SK-N-SH (cell line): ENCODE measurements around the gene SSRP1. TPM values are rescaled to one million over a fixed set of nuclear protein-coding genes. Genes with fewer than 3 reads are reported as not detected.

ENCODE experiments used
- CTCF ChIA-PET: fragments of 300-600, 350-600 bp; formaldehyde crosslinking; extraction: SDS; loops from one replicate; lab custom pipeline; 2021; lab: Yijun Ruan, JAX
- POLR2A ChIA-PET: fragments of 350-600 bp; sonication (Branson Sonifier 250); formaldehyde crosslinking; extraction: SDS; loops from one replicate; lab custom pipeline; 2020; ENCODE audit warnings: antibody characterized with exemption, inconsistent platforms; lab: Yijun Ruan, JAX
- DNase-seq: peaks from one replicate; pipeline ENCODE4 v3.0.0; 2012
- H2AFZ ChIP-seq: fragments of 200-600 bp; sonication (generic); 2 replicates; pipeline ENCODE4 v1.8.1; 2016; ENCODE audit warnings: antibody characterized with exemption, mild to moderate bottlenecking, low read depth
- H3F3A ChIP-seq: fragments of 200-600 bp; sonication (generic); replicated peaks from 2 replicates; pipeline ENCODE3; 2016; ENCODE audit warnings: antibody characterized with exemption, mild to moderate bottlenecking; ENCODE audit not compliant: insufficient read depth
- H3K27ac ChIP-seq, 2 experiments: fragments of 200-500 bp in 1 of 2; fragments of 200-600 bp in 1 of 2; sonication (Bioruptor generic) in 1 of 2; sonication (generic), shearing (Covaris generic) in 1 of 2; 2 replicates each; pipeline versions ENCODE4 v1.5.1 to v1.6.1; 2014 to 2016; ENCODE audit warnings: low read depth in 2 of 2, inconsistent platforms in 1 of 2, low read length in 1 of 2, mild to moderate bottlenecking in 1 of 2, mixed read lengths in 1 of 2
- H3K27me3 ChIP-seq: fragments of 200-600 bp; sonication (generic), shearing (Covaris generic); 2 replicates; pipeline ENCODE4 v1.6.1; 2016; ENCODE audit warnings: mixed run types; ENCODE audit not compliant: insufficient read depth
- H3K36me3 ChIP-seq, 2 experiments: fragments of 200-500 bp in 1 of 2; fragments of 200-600 bp in 1 of 2; sonication (Bioruptor generic) in 1 of 2; sonication (generic) in 1 of 2; replicated peaks in 1 of 2; 2 replicates each; pipeline versions ENCODE3 to v1.5.1; 2014 to 2016; ENCODE audit warnings: low read length in 1 of 2, mild to moderate bottlenecking in 1 of 2; ENCODE audit not compliant: insufficient read depth in 2 of 2, control insufficient read depth in 1 of 2
- H3K4me1 ChIP-seq, 2 experiments: fragments of 200-500 bp in 1 of 2; fragments of 200-600 bp in 1 of 2; sonication (Bioruptor generic) in 1 of 2; sonication (generic), shearing (Covaris generic) in 1 of 2; 2 replicates each; pipeline versions ENCODE4 v1.5.1 to v1.6.1; 2014 to 2016; ENCODE audit warnings: low read depth in 1 of 2, low read length in 1 of 2, mixed run types in 1 of 2; ENCODE audit not compliant: insufficient read depth in 2 of 2, control insufficient read depth in 1 of 2
- H3K4me2 ChIP-seq: fragments of 200-600 bp; sonication (generic), shearing (Covaris generic); 2 replicates; pipeline ENCODE4 v1.6.1; 2017; ENCODE audit warnings: mixed run types
- H3K4me3 ChIP-seq, 2 experiments: fragments of 200-500 bp in 1 of 2; fragments of 200-600 bp in 1 of 2; sonication (Bioruptor generic) in 1 of 2; sonication (generic), shearing (Covaris generic) in 1 of 2; 2 replicates each; pipeline versions ENCODE4 v1.5.1 to v1.8.1; 2014 to 2016; ENCODE audit warnings: low read depth in 2 of 2, inconsistent platforms in 1 of 2, low read length in 1 of 2, mild to moderate bottlenecking in 1 of 2, mixed read lengths in 1 of 2, moderate library complexity in 1 of 2
- H3K79me2 ChIP-seq: fragments of 200-600 bp; sonication (generic); 2 replicates; pipeline ENCODE4 v1.8.1; 2017; ENCODE audit warnings: mild to moderate bottlenecking; ENCODE audit not compliant: insufficient read depth
- H3K9ac ChIP-seq: fragments of 200-600 bp; sonication (generic); 2 replicates; pipeline ENCODE4 v1.6.1; 2017; ENCODE audit warnings: mixed run types
- H3K9me2 ChIP-seq: fragments of 200-600 bp; sonication (generic); 2 replicates; pipeline ENCODE4 v1.6.1; 2017; ENCODE audit warnings: mixed run types
- H3K9me3 ChIP-seq: fragments of 200-600 bp; sonication (generic); 2 replicates; pipeline ENCODE4 v1.6.1; 2017; ENCODE audit warnings: mixed run types, mild to moderate bottlenecking, moderate library complexity
- H4K20me1 ChIP-seq: fragments of 200-600 bp; sonication (generic); 2 replicates; pipeline ENCODE4 v1.6.1; 2017; ENCODE audit warnings: mild to moderate bottlenecking, mixed run types; ENCODE audit not compliant: insufficient read depth
- ELF1 ChIP-seq: IDR thresholded peaks from 2 replicates; pipeline ENCODE4 v1.4.0; 2012
- EZH2phosphoT487 ChIP-seq: fragments of 200-600 bp; sonication (generic); IDR thresholded peaks from 2 replicates; pipeline ENCODE4 v1.6.1; 2017; ENCODE audit warnings: low read depth, mixed run types, mild to moderate bottlenecking, antibody characterized with exemption, moderate library complexity, borderline replicate concordance
- FOSL2 ChIP-seq: IDR thresholded peaks from 2 replicates; pipeline ENCODE4 v1.4.0; 2012; ENCODE audit warnings: low read depth, mild to moderate bottlenecking, moderate library complexity, borderline replicate concordance
- FOXJ3 ChIP-seq: sonication (generic); formaldehyde crosslinking; IDR thresholded peaks from 2 replicates; pipeline ENCODE4 v1.5.1; 2020; ENCODE audit warnings: mild to moderate bottlenecking, missing genetic modification reagents
- GABPA ChIP-seq: IDR thresholded peaks from 2 replicates; pipeline ENCODE4 v1.4.0; 2012; ENCODE audit warnings: low read depth, mild to moderate bottlenecking
- MAX ChIP-seq: IDR thresholded peaks from 2 replicates; pipeline ENCODE4 v1.4.0; 2012; ENCODE audit warnings: low read depth
- MEF2A ChIP-seq: IDR thresholded peaks from 2 replicates; pipeline ENCODE4 v1.4.0; 2012; ENCODE audit warnings: low read depth, borderline replicate concordance
- MXI1 ChIP-seq: IDR thresholded peaks from 2 replicates; pipeline ENCODE4 v1.6.1; 2012; ENCODE audit warnings: mild to moderate bottlenecking, low read depth, low read length, improper control_type of control experiment
- NFIC ChIP-seq: IDR thresholded peaks from 2 replicates; pipeline ENCODE4 v1.4.0; 2012; ENCODE audit warnings: borderline replicate concordance
- NRF1 ChIP-seq: IDR thresholded peaks from 2 replicates; pipeline ENCODE4 v1.6.1; 2012; ENCODE audit warnings: low read depth, mild to moderate bottlenecking, low read length
- POLR2AphosphoS5 ChIP-seq: IDR thresholded peaks from 2 replicates; pipeline ENCODE4 v1.6.1; 2012; ENCODE audit warnings: low read depth, low read length
- RFX5 ChIP-seq: IDR thresholded peaks from 2 replicates; pipeline ENCODE4 v1.6.1; 2012; ENCODE audit warnings: mild to moderate bottlenecking, improper control_type of control experiment, low read length
- RXRA ChIP-seq: IDR thresholded peaks from 2 replicates; pipeline ENCODE4 v1.4.0; 2012; ENCODE audit warnings: low read depth, mild to moderate bottlenecking, borderline replicate concordance
- SIN3A ChIP-seq: IDR thresholded peaks from 2 replicates; pipeline ENCODE4 v1.6.1; 2012; ENCODE audit warnings: low read depth, mild to moderate bottlenecking, low read length, moderate library complexity, borderline replicate concordance
- SMC3 ChIP-seq: IDR thresholded peaks from 2 replicates; pipeline ENCODE4 v1.6.1; 2012; ENCODE audit warnings: low read depth, low read length, improper control_type of control experiment
- TEAD4 ChIP-seq: IDR thresholded peaks from 2 replicates; pipeline ENCODE4 v1.4.0; 2012; ENCODE audit warnings: mild to moderate bottlenecking, borderline replicate concordance; ENCODE audit not compliant: insufficient read depth
- YY1 ChIP-seq: IDR thresholded peaks from 2 replicates; pipeline ENCODE4 v1.4.0; 2012; ENCODE audit warnings: low read depth, mild to moderate bottlenecking
- WGBS: methylation state at CpG from one replicate; pipeline ENCODE4 v1.1.6; 2017; ENCODE audit warnings: low lambda C conversion rate; 5-methylcytosine and 5-hydroxymethylcytosine counted together
- polyA plus RNA-seq, 3 experiments: library from polyadenylated mRNA; depleted of rRNA; stranded (reverse); fragments of >200 nt; gene quantifications; 2 replicates each; pipeline ENCODE4 v1.2.3, GENCODE V29; 2012
- TF ChIP-seq, protein P1 (sequence below): IDR thresholded peaks from 2 replicates; pipeline ENCODE4 v1.4.0; 2012; ENCODE audit warnings: low read depth, borderline replicate concordance
- TF ChIP-seq, protein P2 (sequence below): IDR thresholded peaks from 2 replicates; pipeline ENCODE4 v1.4.0; 2012; ENCODE audit warnings: low read depth, borderline replicate concordance
- TF ChIP-seq, protein P3 (sequence below): fragments of 200-600 bp; sonication (generic); IDR thresholded peaks from 2 replicates; pipeline ENCODE4 v1.6.1; 2017; ENCODE audit warnings: antibody characterized with exemption, mild to moderate bottlenecking, moderate library complexity

The SSRP1 gene
- polyA plus RNA-seq, 1 of the 3 experiments (the other 2 are of a cell fraction) = 137 TPM

DNA sequence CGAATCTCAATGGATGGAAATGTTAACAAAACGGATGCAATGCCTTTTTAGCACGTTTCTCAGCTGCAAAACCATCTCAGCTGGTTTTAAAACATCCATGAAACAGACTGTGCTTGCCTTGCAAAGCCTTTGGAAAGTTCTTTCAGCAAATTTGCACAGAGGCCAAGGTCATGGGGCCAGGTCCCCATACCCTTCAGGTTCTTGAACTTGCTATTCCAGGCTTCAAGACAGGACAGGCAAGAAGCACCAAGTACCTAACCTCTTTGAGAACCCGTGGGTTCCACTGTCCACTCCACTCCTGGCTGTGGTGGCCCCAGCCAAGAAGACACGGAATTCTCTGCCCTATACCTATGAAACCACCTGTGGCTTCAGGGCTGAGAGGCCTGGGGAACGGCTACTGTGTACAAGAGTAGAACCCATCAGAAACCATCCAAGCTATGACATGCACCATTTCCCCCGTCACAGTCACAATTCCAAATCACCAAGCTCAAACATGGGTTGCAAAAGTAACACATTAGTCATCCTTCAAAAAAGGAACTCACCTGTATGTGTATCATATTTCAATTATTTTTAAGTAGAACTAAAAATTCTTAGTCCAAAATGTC is 27.9 kb downstream of the SSRP1 start (continued):
- TF ChIP-seq NRF1 (no peak), YY1 (no peak), SIN3A (no peak), ELF1 (no peak)

DNA sequence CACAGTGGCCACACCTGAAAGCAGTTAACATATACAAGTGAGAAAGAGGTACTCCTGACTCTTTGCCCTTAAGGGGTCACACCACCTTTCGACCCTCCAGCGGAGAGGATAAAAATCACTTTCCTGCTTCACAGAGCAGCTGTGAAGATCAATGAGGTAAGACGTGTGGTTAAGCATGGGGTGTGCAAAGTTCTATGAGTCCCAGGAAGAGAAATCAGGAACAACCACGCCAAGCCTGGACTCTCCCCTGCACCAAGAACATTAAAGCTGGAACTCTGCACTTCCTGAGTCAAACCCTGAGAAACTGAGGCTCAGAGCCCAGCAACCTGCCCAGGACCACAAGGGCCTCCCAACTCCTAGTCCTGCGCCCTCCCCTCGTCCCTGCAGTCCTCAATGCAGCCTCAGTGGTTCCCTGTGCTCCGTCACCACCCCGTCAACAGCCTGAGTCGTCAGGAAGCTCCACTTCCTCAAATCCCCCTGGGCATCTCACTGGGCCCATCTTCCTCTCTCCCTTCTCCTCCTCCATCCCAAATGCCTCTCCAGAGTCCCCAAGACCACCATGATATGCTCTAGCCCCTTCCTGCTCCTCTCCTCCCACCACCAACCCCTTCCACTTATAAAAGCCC is 28.6 kb downstream of the SSRP1 start:
- H3K4me1 ChIP-seq = peaks cover 0 to 10% of the 10 kb centered on the region in 2 experiments; a peak in 2 of 4 replicates
- no peaks in the 10 kb centered on the region for H3K9me3 ChIP-seq
- no peak overlapping the region for H2AFZ ChIP-seq
- ChIA-PET POLR2A (no interaction called here), CTCF (interaction anchor here (2.0 to 2.6 kb wide), 2 partner anchors 11 to 57 kb away, joined by 5 to 10 read pairs; no protein-coding TSS in a partner anchor)
- H3K9me2 ChIP-seq = no peaks in the 10 kb centered on the region
- H3K36me3 ChIP-seq = peaks cover 21 to 51% of the 10 kb centered on the region in 2 experiments
- 92% methylated on average over 9 of the region's 9 CpGs for WGBS
- peaks cover 37% of the 10 kb centered on the region for H4K20me1 ChIP-seq
- no peak for DNase-seq
- H3K79me2 ChIP-seq = peaks cover 69% of the 10 kb centered on the region
- H3F3A ChIP-seq = peaks cover 5% of the 10 kb centered on the region
- peak overlapping the region; percentile 28; the same call in 1 of the 2 replicates for H3K4me2 ChIP-seq
- H3K27ac ChIP-seq = no peak overlapping the region
- H3K4me3 ChIP-seq = no peak overlapping the region
- H3K9ac ChIP-seq = no peak overlapping the region
- no peaks in the 10 kb centered on the region for H3K27me3 ChIP-seq
- no peak for TF ChIP-seq MAX
- TF ChIP-seq RFX5 = no peak
- TF ChIP-seq RXRA = no peak
- no peak for TF ChIP-seq POLR2AphosphoS5
- no peak for TF ChIP-seq MXI1
- TF ChIP-seq, protein P1, sequence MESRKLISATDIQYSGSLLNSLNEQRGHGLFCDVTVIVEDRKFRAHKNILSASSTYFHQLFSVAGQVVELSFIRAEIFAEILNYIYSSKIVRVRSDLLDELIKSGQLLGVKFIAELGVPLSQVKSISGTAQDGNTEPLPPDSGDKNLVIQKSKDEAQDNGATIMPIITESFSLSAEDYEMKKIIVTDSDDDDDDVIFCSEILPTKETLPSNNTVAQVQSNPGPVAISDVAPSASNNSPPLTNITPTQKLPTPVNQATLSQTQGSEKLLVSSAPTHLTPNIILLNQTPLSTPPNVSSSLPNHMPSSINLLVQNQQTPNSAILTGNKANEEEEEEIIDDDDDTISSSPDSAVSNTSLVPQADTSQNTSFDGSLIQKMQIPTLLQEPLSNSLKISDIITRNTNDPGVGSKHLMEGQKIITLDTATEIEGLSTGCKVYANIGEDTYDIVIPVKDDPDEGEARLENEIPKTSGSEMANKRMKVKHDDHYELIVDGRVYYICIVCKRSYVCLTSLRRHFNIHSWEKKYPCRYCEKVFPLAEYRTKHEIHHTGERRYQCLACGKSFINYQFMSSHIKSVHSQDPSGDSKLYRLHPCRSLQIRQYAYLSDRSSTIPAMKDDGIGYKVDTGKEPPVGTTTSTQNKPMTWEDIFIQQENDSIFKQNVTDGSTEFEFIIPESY = no peak
- TF ChIP-seq FOSL2 = no peak
- TF ChIP-seq TEAD4 = no peak
- no peak for TF ChIP-seq SMC3
- TF ChIP-seq FOXJ3 (CRISPR knock-in tag) = no peak
- no peak for TF ChIP-seq GABPA
- no peak for TF ChIP-seq EZH2phosphoT487
- no peak for TF ChIP-seq NFIC
- TF ChIP-seq SIN3A = no peak
- no peak for TF ChIP-seq MEF2A
- TF ChIP-seq, protein P2, sequence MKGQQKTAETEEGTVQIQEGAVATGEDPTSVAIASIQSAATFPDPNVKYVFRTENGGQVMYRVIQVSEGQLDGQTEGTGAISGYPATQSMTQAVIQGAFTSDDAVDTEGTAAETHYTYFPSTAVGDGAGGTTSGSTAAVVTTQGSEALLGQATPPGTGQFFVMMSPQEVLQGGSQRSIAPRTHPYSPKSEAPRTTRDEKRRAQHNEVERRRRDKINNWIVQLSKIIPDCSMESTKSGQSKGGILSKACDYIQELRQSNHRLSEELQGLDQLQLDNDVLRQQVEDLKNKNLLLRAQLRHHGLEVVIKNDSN = no peak
- no peak for TF ChIP-seq YY1
- TF ChIP-seq, protein P3, sequence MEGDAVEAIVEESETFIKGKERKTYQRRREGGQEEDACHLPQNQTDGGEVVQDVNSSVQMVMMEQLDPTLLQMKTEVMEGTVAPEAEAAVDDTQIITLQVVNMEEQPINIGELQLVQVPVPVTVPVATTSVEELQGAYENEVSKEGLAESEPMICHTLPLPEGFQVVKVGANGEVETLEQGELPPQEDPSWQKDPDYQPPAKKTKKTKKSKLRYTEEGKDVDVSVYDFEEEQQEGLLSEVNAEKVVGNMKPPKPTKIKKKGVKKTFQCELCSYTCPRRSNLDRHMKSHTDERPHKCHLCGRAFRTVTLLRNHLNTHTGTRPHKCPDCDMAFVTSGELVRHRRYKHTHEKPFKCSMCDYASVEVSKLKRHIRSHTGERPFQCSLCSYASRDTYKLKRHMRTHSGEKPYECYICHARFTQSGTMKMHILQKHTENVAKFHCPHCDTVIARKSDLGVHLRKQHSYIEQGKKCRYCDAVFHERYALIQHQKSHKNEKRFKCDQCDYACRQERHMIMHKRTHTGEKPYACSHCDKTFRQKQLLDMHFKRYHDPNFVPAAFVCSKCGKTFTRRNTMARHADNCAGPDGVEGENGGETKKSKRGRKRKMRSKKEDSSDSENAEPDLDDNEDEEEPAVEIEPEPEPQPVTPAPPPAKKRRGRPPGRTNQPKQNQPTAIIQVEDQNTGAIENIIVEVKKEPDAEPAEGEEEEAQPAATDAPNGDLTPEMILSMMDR = no peak
- no peak for TF ChIP-seq NRF1
